ENCODE results near the gene ENTHD1. TPM values are rescaled to one million over a fixed set of nuclear protein-coding genes. Genes with fewer than 3 reads are reported as not detected.
"Not testable (repeated sequence)": the region's sequence is repeated elsewhere in the genome, so short reads cannot be mapped to it uniquely, and the experiment has no call there.

Gene ENTHD1
- total RNA-seq, 1 experiment from 2014 or later = not detected

GRCh38 chr22:39852799-39853198, 40.8 kb downstream of the ENTHD1 start:
- BruUV-seq (replicated peaks) = no TSS peak
- no peak for DNase-seq
- Mint-ChIP-seq H3K9me3 (ENCODE audit: low read depth, unreplicated experiment) (no peaks in the 10 kb centered on the region), H3K4me3 (ENCODE audit: low read depth, unreplicated experiment) (no peak overlapping the region), H3K27ac (ENCODE audit: unreplicated experiment) (no peak overlapping the region), H3K27me3 (ENCODE audit: unreplicated experiment) (peaks cover 42% of the 10 kb centered on the region), H3K36me3 (ENCODE audit: insufficient read depth, unreplicated experiment) (no peaks in the 10 kb centered on the region), H3K4me1 (ENCODE audit: low read depth, unreplicated experiment) (no peaks in the 10 kb centered on the region)
- intact Hi-C loops (cut with micrococcal nuclease; ENCODE audit: unreplicated experiment) = no loop called here
- no peak for TF ChIP-seq CTCF (IDR thresholded peaks at IDR 0.05; ENCODE audit: unreplicated experiment)
- CTCF ChIA-PET = no interaction called here

GRCh38 chr22:39851606-39852315, 41.8 kb downstream of the ENTHD1 start:
- no peaks in the 10 kb centered on the region for H3K9me3 Mint-ChIP-seq (ENCODE audit: low read depth, unreplicated experiment)
- H3K4me1 Mint-ChIP-seq (ENCODE audit: low read depth, unreplicated experiment) = no peaks in the 10 kb centered on the region
- no TSS peak for BruUV-seq (replicated peaks)
- intact Hi-C loops (cut with micrococcal nuclease; ENCODE audit: unreplicated experiment) = no loop called here
- H3K27ac Mint-ChIP-seq (ENCODE audit: unreplicated experiment) = no peak overlapping the region
- no peak for TF ChIP-seq CTCF (IDR thresholded peaks at IDR 0.05; ENCODE audit: unreplicated experiment)
- peaks cover 31% of the 10 kb centered on the region for H3K27me3 Mint-ChIP-seq (ENCODE audit: unreplicated experiment)
- DNase-seq = no peak
- CTCF ChIA-PET = interaction anchor here (0.6 kb wide), 1 partner anchor 96 kb away, joined by 3 read pairs; no protein-coding TSS in a partner anchor
- no peaks in the 10 kb centered on the region for H3K36me3 Mint-ChIP-seq (ENCODE audit: insufficient read depth, unreplicated experiment)
- no peak overlapping the region for H3K4me3 Mint-ChIP-seq (ENCODE audit: low read depth, unreplicated experiment)

- Mint-ChIP-seq H3K4me1 (ENCODE audit: low read depth, unreplicated experiment) (no peaks in the 10 kb centered on the region), H3K9me3 (ENCODE audit: low read depth, unreplicated experiment) (no peaks in the 10 kb centered on the region), H3K27me3 (ENCODE audit: unreplicated experiment) (peaks cover 20% of the 10 kb centered on the region), H3K36me3 (ENCODE audit: insufficient read depth, unreplicated experiment) (no peaks in the 10 kb centered on the region), H3K27ac (ENCODE audit: unreplicated experiment) (no peak overlapping the region), H3K4me3 (ENCODE audit: low read depth, unreplicated experiment) (no peak overlapping the region)
- no TSS peak for BruUV-seq (replicated peaks)
- peak; percentile 21 for DNase-seq
- TF ChIP-seq CTCF (IDR thresholded peaks at IDR 0.05; ENCODE audit: unreplicated experiment) = no peak
- intact Hi-C loops (cut with micrococcal nuclease; ENCODE audit: unreplicated experiment) = no loop called here
- CTCF ChIA-PET = interaction anchor here (0.6 to 1.0 kb wide), 2 partner anchors 177 to 306 kb away, joined by 3 to 5 read pairs; no protein-coding TSS in a partner anchor
Measured at GRCh38 chr22:39847477-39847876, 46.1 kb downstream of the ENTHD1 start.

GRCh38 chr22:39846539-39846938, 47.0 kb downstream of the ENTHD1 start:
- H3K36me3 Mint-ChIP-seq (ENCODE audit: insufficient read depth, unreplicated experiment); BruUV-seq (replicated peaks); H3K4me3 Mint-ChIP-seq (ENCODE audit: low read depth, unreplicated experiment); intact Hi-C loops (cut with micrococcal nuclease; ENCODE audit: unreplicated experiment); CTCF ChIA-PET; DNase-seq; H3K4me1 Mint-ChIP-seq (ENCODE audit: low read depth, unreplicated experiment); H3K27ac Mint-ChIP-seq (ENCODE audit: unreplicated experiment); H3K9me3 Mint-ChIP-seq (ENCODE audit: low read depth, unreplicated experiment): not testable (repeated sequence)
- H3K27me3 Mint-ChIP-seq (ENCODE audit: unreplicated experiment) = peaks cover 27% of the 10 kb centered on the region

- intact Hi-C loops (cut with micrococcal nuclease; ENCODE audit: unreplicated experiment) = no loop called here
- no peak for DNase-seq
- H3K27me3 Mint-ChIP-seq (ENCODE audit: unreplicated experiment) = peaks cover 27% of the 10 kb centered on the region
- CTCF ChIA-PET = interaction anchor here (1.1 kb wide), 1 partner anchor 18 kb away, joined by 3 read pairs; no protein-coding TSS in a partner anchor
- no peaks in the 10 kb centered on the region for H3K9me3 Mint-ChIP-seq (ENCODE audit: low read depth, unreplicated experiment)
- H3K27ac Mint-ChIP-seq (ENCODE audit: unreplicated experiment) = no peak overlapping the region
- no peaks in the 10 kb centered on the region for H3K36me3 Mint-ChIP-seq (ENCODE audit: insufficient read depth, unreplicated experiment)
- H3K4me1 Mint-ChIP-seq (ENCODE audit: low read depth, unreplicated experiment) = no peaks in the 10 kb centered on the region
- H3K4me3 Mint-ChIP-seq (ENCODE audit: low read depth, unreplicated experiment) = no peak overlapping the region
- BruUV-seq (replicated peaks) = no TSS peak
- no peak for TF ChIP-seq CTCF (IDR thresholded peaks at IDR 0.05; ENCODE audit: unreplicated experiment)
Measured at GRCh38 chr22:39845529-39845928, 48.0 kb downstream of the ENTHD1 start.

All from Calu3 (cell line).